GM21360 (cell line): Measurements from ENCODE around the gene FAM9A.
A peak's percentile ranks its signal among the peaks of the same experiment; 100 is the strongest.

ENCODE experiments used
- ATAC-seq: cut with Tn5 transposase; IDR thresholded peaks from one replicate; pipeline ENCODE4 v1.9.1; 2021; ENCODE audit warnings: mild to moderate bottlenecking, moderate library complexity; ENCODE audit not compliant: unreplicated experiment

Gene FAM9A

DNA sequence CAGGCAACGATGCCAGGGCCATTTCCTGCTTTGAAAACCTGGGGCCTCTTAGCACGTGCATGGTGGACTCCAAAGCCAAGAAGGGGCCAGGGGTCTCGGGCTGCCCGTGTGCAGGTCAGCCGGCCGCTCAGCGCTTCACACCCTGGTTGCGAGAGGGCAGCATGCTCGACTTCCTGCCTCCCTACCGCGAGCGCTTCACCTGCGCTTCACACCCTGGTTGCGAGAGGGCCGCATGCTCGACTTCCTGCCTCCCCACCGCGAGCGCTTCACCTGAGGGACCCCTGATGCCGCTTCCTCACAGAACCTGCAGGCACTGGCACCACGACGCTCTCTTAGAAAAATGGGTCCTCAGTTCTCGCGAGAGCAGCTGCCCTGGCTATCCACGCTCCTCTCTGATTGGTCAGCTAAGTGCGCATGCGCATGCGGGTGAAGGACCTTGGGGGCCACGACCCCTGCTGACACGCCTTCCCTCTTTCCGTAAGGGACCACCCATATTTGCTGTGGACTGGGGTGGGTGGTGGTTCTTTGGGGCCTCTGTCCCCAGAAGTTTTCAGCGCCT lies at the start of gene FAM9A:
TSS of gene FAM9A (minus strand) at position 343 of the 559 bp plus-strand sequence. CDS start 1,212 bp downstream, outside the sequence.
- no peak for ATAC-seq

DNA sequence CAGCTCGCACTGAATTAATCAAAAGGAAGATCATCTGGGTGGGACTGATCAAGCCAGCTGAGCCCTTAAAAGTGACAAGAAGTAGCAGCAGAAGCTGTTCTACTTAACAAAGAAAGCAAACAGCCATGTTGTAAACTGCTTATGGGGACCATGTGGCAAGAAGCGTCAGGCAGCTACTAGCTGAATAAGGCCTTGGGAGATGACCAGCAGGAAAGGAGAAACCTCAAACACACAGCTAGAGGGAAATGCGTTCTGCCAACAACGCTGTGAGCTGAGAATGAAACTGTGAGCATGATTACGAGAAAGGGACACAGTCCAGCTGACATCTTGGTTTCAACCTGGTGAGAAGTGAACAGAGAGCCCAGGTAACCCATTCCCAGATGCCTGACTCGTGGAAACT lies 49.3 kb upstream of the FAM9A start:
- no peak for ATAC-seq

DNA sequence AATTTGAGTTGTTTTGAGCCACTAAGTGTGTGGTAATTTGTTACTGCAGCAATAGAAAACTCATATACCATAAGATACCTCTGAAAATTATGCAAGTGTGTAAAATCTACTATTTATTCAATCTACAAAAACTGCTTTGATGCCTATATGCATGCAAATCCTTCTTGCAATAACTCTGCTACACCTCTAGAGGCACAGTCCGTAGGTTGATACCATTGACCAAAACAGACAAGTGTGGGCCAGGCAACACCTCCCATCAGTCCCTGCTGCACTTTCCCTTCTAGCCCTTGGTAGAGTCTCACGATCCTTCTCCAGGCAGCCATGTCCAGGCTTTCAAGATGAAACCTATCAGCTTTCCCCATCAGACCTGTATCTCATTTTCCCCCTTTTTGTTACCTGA lies 48.8 kb upstream of the FAM9A start:
- no peak for ATAC-seq

DNA sequence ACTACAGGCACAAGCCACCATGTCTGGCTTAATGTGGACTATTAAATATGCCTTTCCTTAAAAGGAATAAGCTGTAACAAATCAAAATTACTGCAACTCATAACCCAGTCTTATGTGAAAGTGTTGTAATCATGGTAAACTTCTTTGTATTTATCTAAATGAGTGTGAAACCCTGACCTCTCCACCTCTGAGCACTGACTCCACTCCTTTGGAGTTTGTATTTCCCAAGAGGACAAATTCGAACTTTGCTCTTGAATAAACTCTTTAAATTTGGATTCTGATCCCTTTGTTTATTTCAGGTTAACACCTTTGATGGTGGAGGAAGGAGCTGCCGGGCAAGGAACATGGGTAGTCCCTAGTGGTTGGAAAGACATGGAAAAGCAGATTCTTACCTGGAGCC lies 48.3 kb upstream of the FAM9A start:
- ATAC-seq: no peak

DNA sequence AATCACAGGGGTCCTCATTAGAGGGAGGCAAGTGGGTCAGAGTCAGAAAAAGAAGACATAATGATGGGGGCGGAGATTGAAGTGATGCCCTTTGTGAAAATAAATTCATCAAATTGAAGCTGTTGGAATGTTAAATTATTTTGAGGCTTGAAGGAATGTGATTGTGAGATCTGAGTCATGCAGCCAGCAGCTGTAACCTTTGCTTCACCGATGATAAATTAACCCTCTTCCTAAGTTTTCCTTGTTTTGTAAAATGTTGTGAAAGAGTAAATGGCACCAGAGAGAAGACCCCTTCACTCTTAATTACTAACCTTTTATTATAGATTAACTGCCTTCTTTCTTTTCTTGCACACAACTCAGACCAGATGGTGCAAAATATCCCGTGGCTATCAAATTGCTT lies 47.7 kb upstream of the FAM9A start:
- ATAC-seq: no peak

DNA sequence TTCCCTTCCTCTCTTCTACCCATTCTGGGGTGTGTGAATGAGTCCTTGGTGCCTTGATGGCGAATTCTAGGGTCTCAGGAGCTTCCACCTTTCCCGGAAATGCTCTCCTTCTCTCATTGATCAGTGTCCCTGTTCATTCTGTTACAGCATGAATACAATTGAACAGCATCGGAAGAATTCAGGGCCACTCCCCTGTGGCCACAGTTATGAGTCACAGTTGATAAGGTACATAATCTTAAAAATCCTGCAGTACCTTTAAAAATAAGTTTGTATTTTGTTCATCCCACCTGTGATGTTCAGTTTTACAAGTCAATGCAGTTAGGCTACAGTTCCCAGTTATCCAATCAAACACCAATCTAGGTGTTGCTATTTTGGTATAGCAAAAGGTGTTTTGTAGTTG lies 47.3 kb upstream of the FAM9A start:
- no peak for ATAC-seq

DNA sequence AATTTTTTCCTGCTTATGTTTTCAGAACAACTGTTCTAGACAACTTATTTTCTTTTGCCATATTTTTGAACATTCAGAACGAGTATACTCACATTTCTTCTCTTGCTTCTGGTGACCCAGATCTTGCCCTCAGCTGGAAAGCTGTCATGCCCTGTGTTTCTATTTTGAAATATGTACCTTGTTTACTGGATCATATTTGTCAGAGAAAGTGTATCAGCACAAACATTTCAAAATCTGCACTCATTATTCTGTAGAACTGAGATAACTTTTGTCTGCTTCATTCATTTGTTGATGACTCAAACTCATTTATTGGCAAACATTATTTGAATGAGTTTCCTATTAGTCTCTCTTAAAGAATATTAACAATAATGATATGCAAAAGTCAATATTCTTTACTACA lies 46.2 kb upstream of the FAM9A start:
- ATAC-seq: no peak

DNA sequence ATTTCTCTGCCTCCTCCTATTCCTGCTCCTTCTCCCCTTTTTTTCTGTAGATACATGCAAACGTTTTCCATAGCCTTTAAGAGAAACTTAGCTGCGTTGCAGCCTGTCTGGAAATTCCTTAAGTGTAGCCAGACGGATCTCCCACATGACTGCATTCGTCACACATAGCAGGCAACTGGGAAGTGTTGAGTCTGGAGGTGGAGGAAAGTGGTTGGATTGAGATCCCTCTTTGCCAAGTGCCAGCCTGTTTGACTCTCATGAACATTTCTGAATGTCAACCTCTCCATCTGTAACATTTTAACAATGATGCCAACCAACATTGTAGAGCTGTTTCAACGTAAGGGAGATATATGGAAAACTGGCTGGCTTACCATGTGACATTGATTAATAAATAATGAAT lies 45.1 kb upstream of the FAM9A start:
- no peak for ATAC-seq

DNA sequence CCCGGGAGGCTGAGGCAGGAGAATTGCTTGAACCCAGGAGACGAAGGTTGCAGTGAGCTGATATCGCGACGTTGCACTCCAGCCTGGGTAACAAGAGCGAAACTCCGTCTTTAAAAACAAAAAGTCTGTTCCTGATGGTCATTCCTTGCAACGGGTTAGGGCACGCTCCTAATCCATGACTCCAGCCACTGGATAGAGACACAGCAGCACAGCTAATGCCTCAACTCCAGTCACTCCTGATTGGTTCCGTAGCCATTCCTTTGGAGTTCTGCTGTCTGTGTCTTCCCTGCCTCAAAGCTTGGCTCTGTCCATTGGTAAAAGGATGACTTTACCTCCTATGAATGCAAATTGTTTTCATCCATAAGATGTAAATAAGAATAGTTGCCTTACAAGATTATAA lies 44.3 kb upstream of the FAM9A start:
- ATAC-seq: no peak

DNA sequence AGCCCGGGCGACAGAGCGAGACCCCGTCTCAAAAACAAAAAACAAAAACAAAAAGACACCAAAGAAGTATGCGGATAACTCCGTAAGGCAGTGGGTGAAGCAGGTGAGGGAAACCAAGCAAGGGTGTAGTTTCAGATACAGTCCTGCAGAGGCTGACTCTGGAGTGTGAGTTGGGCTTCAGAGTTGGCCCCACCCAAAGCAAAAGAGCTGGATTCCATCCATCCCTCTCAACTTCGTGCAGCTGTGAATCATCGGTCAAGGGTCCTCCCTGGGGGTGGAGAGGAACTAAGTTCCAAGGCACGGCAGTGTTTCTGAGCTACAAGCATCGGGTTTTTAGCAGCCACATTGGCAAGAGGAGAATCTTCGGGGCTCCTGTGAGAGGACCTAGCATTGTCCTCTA lies 43.9 kb upstream of the FAM9A start:
- ATAC-seq: no peak

DNA sequence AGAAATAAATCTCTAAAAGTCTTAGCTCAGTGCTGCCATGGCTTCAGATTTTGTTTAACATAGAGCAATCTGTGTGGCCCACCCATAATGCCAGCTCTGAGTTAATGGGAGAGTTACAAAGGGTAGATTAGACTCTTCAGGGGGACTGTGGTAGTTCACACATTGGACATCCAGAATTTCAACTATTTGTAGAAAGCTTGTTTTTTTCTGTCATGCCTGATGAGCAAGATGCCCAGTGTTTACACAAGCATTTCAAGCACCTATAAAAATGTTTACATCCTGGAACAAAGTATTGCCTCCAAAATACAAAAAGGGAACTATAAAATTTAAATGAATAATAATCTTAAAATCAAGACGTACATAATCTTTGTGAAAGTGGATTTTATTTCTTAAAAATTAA lies 43.0 kb upstream of the FAM9A start:
- no peak for ATAC-seq

DNA sequence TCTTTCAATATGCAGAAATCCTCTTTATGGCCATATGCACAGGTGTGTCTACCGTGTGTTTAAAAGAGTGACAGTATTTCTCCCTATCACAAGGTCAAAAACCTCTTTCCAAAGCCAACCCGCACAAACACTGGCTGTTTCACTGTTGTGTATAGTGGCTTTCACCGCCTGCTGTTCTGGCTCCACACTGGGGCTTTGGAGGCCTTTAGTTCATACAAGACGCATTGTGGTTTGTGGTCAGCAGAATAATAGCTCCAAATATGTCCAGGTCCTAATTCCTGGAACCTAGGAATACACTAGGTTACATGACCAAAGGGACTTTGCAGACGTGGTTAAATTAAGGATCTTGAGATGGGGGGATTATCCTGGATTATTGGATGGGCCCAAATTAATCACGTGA lies 40.7 kb upstream of the FAM9A start:
- ATAC-seq: no peak

DNA sequence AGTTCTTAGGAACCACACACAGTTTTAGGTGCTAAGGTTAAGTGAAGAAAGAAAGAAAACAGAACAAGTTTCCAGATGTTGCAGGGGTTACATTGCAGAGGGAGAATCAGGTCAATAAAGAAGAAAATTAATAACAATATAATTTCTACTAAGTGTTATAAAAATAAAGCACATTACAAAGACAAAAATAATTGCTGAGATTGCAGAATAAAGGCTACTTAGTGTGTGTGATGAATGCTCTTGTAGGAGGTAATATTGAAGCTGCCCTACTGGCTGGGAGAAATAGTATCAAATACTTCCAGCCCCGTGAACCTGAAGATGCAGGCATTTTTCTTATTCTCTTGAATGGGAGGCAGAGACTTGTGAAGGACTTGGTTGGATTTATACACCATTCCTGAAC lies 33.2 kb upstream of the FAM9A start:
- no peak for ATAC-seq

DNA sequence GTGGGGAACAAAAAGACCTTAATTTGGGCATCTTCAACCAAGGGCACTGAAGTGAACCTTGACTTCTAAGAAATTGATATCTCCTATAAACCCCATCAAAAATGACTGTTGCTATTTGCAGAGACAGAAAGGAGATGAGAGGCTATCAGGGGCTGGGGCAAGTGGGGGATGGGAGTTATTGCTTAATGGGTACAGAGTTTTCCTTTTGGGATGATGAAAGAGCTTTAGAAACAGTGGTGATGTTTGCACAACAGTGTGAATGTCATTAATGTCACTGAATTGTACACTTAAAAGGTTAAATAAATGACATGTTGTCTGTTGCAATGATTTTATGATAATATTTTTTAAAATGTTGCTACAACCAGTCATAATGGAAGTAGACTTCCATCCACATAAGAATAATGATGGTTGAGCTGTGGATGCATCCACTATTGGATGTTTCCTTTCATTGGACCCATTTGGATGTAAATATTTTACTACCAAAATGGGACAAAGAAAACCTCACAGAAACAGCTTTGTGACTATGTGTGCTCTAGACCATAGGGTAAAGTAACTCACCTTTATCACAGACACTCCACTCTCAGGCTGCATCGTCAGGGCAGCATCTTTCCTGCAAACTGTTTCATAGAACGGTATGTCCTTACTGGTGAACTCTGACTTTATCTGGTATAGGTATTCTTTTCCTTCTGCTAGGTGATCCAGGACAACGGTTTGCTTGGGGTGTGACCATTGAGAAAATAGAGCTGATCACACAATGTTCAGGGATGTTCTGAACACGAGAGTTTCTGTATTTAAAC lies 31.6 kb upstream of the FAM9A start:
- no peak for ATAC-seq

DNA sequence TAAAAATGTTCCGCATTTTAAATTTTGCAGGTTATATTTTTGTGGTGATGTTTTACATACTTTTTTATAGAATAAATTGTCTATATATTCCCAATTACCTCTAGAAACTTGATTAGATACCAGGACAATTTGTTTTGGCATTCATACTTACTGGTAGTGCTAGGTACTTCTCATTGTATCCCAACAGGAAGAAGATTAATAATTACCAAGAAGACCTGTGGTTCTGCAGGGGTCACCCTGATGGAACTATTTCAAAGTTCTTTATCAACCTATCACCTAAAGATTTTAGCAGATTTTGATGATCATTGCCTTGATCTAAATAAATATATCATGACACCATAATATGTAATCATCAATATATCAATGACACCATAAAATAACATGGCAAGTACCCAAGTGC lies 22.5 kb upstream of the FAM9A start:
- no peak for ATAC-seq

DNA sequence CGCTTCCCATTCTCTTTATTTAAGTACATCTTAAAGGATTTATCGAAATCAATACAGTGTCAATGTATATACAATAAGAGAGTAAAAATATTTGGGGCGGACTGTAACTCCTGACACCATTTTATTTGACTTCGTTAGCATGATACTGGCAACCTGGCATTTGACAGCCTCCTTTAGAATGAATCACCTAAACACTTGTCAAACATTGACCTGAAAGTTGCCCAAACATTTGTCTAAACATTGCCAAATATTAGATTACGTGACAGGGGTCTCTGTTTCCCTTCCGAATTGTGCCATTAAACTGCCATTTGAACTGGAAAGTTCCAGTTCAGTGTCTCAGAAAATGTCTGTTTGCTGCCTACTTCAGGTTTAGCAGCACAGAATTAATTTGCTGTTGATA lies 20.8 kb upstream of the FAM9A start:
- no peak for ATAC-seq

DNA sequence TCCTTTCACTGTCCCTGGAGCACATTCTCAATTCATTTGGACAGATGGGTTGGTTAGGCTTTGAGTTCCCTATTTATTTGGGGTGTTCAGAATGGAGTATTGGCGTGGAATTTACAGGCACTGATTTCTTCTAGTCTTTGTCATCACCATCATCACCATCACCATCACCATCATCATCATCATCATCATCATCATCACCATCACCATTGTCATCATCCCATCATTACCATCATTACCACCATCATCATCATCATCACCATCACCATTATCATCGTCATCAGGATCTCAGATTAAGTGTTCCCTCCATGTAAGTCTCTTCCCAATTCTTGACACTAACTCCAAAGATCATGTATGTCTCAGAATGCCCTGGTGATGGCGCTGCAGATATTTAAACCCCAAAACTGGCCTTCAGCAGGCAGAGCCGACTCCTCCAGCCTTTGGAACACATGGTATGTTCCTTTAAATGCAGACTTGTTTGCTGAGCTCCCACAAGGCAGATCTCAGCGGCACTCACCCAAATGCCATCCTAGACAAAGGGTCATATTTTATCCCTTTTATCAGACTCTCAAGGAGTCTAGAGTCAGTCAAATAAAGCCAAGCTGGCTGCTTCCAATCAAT lies 19.8 kb upstream of the FAM9A start:
- ATAC-seq: no peak

DNA sequence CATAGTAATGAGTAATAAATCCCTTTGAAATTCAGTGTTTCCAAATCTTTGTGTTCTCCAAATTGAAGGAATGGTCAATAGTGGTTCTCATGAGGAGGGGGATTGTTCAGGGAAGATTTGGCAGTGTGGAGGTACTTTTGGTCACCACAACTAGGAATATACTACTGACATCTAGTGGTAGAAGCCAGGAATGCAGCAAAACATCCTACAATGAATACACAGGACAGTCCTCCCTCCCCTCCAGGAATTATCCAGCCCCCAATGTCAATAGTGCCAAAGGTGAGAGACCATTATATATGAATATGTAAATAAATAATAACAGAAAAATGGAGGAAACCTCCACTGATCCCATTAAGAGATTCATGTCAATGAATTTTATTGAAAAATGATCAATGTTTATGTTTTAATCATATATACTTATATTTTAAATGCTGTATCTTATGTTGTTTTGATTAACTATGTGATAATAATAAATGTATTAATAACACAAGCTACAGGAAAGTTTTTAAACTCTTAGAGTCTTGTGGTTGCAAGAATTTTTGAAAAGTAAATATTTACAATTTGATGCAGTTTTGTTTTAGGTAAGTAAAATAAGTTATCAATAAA lies 14.4 kb upstream of the FAM9A start:
- peak; percentile 74 for ATAC-seq

DNA sequence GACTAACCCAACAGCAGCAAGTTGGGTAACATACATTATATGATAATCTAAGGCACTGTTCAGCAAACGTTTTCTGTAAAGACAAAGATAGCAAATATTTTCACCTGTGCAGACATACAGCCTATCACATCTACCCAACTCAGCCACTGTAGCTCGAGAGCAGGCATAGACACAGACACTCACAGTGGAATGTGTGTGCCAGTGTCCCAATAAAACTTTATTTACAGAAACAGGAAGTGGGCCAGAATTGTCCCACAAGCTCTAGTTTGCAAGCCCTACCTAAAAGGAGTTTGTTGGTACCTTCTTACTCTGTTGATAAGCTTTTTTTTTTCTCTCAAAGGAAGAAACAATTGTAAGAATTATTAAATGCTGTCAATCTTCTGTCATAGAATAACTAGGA lies 11.9 kb upstream of the FAM9A start:
- no peak for ATAC-seq

DNA sequence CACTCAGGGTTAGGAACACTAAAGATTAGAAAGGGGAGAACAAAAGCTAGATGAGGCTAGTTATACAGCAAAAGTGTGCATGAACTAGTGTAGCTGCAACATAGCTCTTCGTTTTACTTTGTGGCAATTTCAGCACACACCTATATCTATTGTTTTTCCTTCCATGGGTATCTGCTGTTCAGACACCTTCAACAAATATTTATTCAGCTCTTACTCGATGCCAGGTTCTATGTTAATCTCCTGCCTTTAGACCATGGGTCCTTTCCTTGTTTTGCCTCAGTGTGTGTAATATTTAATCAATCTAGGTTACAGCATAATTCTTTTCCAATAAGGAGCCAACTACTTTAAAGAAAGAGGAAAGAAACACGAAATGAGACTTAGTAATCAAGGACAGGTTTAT lies 10.4 kb upstream of the FAM9A start:
- ATAC-seq: no peak

DNA sequence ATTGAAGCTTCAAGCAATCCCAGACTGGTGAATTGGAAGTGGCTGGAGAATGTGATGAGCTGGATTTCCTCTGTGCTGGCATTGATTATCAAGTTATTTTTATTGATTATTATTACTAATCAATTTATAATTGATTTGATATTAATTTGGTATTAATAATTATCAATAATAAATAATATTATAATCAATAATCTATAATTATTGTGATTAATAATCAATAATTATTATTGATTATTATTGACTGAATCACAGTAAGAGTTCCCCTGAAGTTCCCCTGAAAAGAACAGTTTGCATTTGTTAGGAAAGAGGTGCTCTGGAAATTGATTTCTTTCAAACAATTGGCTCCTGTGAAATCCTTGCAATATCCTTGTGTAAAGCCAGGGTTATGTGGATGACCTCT lies 7.5 kb upstream of the FAM9A start:
- ATAC-seq: no peak

DNA sequence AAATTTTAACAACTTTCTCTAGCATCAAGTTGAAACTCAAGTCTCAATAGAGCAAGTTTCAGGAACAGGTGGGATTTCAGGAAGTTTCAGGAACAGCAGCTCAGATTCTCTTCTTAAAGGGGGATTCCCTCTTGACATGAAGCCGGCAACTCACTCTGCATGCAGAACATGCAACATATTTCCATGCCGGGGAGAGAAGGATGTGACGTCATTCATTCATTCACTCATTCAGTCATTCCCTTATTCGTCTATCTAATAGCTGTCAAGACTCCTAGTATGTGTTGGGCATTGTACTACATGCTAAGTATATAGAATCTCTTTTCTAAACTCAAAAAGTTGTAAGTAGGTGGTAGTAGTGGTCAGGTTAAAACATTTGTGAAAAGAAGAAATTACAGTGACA lies 4.8 kb upstream of the FAM9A start:
- no peak for ATAC-seq
